Keratinocyte (primary cell): ENCODE data around the gene ID1.

ENCODE experiments used
- EZH2 ChIP-seq: IDR thresholded peaks from one replicate; pipeline ENCODE4 v1.6.1; 2012; ENCODE audit warnings: inconsistent platforms, mild to moderate bottlenecking, low read length, moderate library complexity
- TF ChIP-seq, protein P1 (sequence below), 3 experiments: IDR thresholded peaks in 1 of 3; conservative IDR thresholded peaks in 1 of 3; optimal IDR thresholded peaks in 1 of 3; 2 replicates in 2 of 3; 3 replicates in 1 of 3; pipeline versions ENCODE3 to v1.5.1; 2011; ENCODE audit warnings: low read length in 3 of 3, mild to moderate bottlenecking in 3 of 3, moderate library complexity in 2 of 3, control low read depth in 1 of 3, inconsistent platforms in 1 of 3; ENCODE audit not compliant: insufficient read depth in 2 of 3; ENCODE audit errors: extremely low read depth in 1 of 3

- TF ChIP-seq, protein P1, sequence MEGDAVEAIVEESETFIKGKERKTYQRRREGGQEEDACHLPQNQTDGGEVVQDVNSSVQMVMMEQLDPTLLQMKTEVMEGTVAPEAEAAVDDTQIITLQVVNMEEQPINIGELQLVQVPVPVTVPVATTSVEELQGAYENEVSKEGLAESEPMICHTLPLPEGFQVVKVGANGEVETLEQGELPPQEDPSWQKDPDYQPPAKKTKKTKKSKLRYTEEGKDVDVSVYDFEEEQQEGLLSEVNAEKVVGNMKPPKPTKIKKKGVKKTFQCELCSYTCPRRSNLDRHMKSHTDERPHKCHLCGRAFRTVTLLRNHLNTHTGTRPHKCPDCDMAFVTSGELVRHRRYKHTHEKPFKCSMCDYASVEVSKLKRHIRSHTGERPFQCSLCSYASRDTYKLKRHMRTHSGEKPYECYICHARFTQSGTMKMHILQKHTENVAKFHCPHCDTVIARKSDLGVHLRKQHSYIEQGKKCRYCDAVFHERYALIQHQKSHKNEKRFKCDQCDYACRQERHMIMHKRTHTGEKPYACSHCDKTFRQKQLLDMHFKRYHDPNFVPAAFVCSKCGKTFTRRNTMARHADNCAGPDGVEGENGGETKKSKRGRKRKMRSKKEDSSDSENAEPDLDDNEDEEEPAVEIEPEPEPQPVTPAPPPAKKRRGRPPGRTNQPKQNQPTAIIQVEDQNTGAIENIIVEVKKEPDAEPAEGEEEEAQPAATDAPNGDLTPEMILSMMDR (optimal IDR thresholded peaks at IDR 0.05 in 1 of 3, IDR thresholded peaks at IDR 0.05 in 1 of 3, conservative IDR thresholded peaks at IDR 0.05 in 1 of 3; ENCODE audit: extremely low read depth in 1 of 3, insufficient read depth in 2 of 3, low read length in 3 of 3) = no peak
- no peak for TF ChIP-seq EZH2
Observed at GRCh38 chr20:31565699-31566318, 39.3 kb upstream of the ID1 start.
